Vagina (tissue), 2 donors: Measurements from ENCODE around the gene UBAP2L.

Experiments
- CTCF ChIP-seq, 3 experiments: fragments of 450-650 bp in 2 of 3; fragments of 200-600 bp in 1 of 3; sonication (generic) in 1 of 3; IDR thresholded peaks; one replicate each; pipeline ENCODE4 v1.5.1; 2017 to 2019; ENCODE audit warnings: antibody characterized with exemption in 3 of 3, mild to moderate bottlenecking in 2 of 3, moderate library complexity in 2 of 3
- POLR2A ChIP-seq, 2 donors: fragments of 450-650 bp; IDR thresholded peaks; one replicate each; pipeline ENCODE4 v1.6.1; 2017; ENCODE audit warnings: antibody characterized with exemption in 2 of 2, mild to moderate bottlenecking in 2 of 2, moderate library complexity in 2 of 2

DNA sequence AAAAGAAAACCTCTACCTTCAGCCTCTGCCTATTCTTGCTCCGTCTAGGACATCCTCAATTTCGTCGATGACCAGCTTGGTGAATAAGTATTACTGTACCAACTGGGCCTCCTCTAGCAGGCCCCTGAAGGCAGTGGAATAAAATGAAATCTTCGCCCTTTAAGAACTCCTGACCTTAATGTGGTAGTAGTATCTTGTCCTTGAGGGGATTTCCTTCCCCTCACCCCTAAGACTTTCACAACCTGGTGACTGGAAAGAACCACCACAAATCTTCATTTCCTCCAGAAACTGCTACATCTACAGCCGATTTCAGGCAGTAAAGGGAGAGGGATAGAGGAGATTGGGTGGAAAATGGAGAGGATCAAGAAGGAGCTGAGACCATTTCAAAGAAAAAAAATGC is 50.1 kb downstream of the UBAP2L start:
- TF ChIP-seq CTCF (IDR thresholded peaks at IDR 0.05) = no peak
- no peak for TF ChIP-seq POLR2A (IDR thresholded peaks at IDR 0.05)
